ENCODE measurements around the gene NFATC1.

The NFATC1 gene

GRCh38 chr18:79457239-79457638 is 61.5 kb downstream of the NFATC1 start:
- no peak for DNase-seq (ENCODE audit: low read depth, low spot score)

DNA sequence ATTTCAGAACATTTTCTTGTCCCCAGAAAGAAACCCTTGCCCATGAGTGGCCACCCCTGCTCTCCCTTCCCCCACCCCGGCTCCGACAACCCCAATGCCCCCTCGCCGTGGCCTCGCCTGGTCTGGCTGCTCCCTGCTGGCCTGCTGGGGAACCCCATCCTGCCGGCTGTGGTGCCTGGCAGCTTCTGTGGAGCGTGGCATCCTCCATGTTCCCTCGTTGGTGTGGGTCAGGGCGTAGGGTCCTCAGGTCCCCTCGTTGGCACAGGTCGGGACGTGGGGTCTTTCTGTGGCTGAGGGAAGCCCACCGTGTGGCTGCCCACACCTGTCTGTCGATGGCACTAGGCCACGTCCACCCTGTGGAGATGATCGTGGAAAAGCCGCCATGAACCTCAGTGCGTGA is 61.9 kb downstream of the NFATC1 start:
- no peak for DNase-seq (ENCODE audit: low read depth, low spot score)

- no peak for DNase-seq (ENCODE audit: low read depth, low spot score)
Observed at GRCh38 chr18:79458131-79458838, 62.6 kb downstream of the NFATC1 start.

DNA sequence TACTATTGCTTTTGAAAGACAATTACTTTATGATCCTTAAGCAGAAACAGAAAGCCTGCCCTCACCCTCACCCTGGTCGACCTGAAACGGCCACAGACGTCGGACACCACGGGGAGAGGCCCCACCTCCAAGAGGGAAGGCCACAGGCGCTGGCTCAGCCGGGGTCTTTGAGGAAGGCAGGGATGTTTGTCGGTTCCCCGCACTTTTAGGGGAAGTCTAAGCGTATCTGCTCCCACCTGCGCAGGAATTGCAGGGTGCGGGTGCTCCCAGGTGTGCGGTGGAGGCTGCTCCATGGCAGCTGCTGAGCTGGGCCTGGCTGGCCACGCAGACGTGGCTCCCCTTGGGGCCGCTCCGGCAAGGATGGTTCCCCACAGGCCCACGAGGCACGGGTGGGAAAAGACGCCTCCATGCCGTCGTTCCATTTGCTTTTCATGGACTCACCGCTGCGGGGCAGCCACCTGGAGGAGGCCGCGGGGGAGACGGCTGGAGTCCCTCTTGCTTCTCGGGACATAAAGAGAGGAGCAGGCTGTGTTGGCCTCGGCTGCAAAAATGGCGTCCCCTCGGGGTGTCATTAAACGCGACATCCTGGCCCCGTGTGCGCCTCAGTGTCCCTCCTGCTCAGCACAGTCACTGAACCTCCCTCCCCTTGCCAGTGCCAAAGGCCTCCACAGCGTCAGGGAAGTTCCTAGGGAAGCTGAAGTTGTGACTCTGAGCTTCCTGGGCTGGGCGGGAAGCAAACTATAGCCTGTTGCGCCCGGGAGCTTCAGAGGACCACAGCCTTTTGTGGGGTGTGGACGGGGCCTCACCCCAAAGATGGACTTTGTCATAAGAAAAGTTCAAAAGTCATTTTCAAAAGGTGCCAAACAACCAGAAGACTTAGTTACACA is 63.4 kb downstream of the NFATC1 start:
- DNase-seq (ENCODE audit: low read depth, low spot score): no peak

DNA sequence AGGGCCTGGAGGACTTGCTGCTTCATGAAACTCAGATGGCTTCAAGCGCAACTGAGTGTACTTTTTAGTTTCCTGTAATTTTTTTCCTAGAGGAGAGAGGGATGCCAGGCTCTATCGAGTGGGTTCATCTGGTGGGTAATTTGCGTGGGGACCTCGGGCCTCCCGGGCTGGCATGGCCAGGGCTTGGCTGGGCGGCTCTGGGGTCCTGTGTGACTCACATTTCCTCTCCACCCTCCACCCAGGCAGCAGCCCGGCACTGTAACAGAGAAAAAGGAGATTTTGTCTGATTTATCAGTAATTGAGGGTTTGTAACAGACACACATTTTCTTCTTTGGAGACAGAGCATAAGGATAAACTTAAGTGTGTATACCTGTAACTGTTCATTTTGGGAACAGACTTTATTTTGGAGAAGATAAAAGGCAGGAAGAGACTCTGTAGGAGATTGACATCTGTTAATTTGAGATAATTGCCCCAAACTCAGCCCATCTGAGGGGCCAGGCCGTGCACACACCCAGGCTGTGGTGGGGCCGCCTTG is 64.3 kb downstream of the NFATC1 start:
- no peak for DNase-seq (ENCODE audit: low read depth, low spot score)

DNA sequence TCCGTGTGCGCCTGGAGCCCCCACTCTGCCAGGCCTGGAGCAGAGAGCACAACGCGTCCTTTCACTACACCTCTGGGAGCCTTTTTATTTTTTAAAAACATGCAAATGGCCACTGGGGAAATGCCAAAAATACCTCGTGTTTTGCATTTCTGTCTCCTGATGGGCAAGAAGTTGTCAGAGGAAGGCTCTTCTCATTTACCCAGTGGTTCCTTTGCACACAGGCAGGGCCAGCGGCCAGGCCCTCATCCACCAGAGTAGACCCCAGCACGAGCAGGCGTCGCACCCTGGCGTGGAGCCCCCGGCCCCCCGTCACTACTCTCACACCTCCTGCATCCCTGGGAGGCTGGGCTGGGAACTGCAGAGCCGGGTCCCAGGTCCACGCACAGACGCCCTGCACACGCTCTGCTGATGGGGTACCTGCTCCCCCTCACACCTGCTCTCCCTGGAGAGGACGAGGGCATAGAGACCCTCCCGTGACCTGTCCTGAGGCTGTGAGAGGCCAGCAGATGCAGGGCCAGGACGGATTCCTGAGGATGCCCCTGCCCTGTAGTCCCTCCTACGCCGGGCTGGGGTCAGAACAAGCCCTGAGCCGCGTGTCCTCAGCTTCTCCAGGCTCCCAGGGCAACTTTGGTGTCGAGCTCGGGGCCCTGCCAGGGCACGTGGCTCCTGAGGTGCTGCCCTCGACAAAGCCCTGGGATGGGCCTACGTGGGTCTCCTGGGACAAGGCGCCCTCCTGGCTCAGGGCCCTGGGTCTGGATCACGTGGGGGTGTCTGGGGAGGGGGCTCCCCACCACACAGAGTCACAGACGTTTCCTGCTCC is 65.0 kb downstream of the NFATC1 start:
- no peak for DNase-seq (ENCODE audit: low read depth, low spot score)

GRCh38 chr18:79461627-79462026 is 65.9 kb downstream of the NFATC1 start:
- no peak for DNase-seq (ENCODE audit: low read depth, low spot score)

GRCh38 chr18:79463424-79463960 is 67.8 kb downstream of the NFATC1 start:
- no peak for DNase-seq (ENCODE audit: low read depth, low spot score)

DNA sequence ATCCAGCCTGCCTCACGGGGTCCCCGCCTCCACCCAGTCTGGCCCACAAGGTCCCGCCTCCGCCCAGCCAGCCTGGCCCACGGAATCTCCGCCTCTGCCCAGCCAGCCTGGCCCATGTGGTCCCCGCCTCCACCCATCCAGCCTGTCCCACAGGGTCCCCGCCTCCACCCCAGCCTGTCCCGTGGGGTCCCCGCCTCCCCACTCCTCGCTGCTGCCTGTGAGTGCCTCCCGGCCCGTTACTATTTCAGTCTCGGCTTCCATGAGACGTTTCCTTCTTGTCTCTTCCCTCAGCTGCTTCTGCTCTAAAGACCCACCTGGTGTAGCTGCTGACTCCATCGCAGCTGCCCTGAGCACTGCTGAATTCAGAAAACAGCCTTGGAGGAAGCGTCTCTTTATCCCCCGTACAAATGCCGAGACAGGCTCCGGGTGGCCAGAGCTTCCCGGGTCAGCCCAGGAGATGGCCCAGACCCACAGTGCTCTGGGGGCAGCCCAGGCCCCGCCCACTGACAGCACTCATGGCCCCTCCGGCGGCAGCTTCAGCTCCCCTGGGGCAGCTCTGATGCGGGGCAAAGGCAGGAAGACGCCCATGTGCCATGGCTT is 69.8 kb downstream of the NFATC1 start:
- DNase-seq (ENCODE audit: low read depth, low spot score): no peak

DNA sequence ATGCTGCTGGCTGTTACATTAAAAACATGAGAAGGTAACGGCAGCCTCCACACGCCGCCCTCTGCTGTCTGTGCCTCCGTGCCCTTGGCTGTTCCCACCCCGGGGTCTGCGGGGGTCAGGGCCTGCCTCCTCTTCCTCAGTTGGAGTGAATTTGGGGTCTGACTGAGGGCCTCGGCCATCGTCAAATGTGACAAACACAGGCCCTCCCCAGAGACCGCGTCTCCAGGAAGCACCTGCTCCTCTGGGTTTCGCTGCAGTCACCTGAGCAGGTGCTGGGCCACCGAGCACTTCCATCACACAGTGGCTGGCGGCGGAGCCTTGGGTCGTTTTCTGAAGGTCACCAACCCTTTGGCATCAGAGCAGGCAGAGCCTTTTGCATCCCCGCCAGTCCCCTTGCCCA is 70.9 kb downstream of the NFATC1 start:
- no peak for DNase-seq (ENCODE audit: low read depth, low spot score)

DNA sequence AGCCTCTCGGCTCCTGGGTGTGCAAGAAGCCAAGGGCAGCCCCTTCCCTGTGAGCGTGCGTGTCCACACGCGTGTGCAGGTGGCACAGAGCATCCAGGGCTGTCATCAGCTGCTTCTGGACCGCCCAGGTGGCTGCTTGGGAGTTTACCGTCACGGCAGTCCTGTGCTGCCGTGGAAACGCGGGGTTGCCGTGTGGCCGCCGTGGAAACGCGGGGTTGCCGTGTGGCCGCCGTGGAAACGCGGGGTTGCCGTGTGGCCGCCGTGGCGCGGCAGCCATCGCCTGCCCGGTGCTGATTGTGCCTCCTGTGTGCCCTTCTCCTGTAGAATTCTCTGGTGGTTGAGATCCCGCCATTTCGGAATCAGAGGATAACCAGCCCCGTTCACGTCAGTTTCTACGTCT is 71.4 kb downstream of the NFATC1 start:
- no peak for DNase-seq (ENCODE audit: low read depth, low spot score)

- DNase-seq (ENCODE audit: low read depth, low spot score): no peak
Observed at GRCh38 chr18:79468119-79468789, 72.5 kb downstream of the NFATC1 start.

GRCh38 chr18:79469309-79469708 is 73.6 kb downstream of the NFATC1 start:
- no peak for DNase-seq (ENCODE audit: low read depth, low spot score)

DNA sequence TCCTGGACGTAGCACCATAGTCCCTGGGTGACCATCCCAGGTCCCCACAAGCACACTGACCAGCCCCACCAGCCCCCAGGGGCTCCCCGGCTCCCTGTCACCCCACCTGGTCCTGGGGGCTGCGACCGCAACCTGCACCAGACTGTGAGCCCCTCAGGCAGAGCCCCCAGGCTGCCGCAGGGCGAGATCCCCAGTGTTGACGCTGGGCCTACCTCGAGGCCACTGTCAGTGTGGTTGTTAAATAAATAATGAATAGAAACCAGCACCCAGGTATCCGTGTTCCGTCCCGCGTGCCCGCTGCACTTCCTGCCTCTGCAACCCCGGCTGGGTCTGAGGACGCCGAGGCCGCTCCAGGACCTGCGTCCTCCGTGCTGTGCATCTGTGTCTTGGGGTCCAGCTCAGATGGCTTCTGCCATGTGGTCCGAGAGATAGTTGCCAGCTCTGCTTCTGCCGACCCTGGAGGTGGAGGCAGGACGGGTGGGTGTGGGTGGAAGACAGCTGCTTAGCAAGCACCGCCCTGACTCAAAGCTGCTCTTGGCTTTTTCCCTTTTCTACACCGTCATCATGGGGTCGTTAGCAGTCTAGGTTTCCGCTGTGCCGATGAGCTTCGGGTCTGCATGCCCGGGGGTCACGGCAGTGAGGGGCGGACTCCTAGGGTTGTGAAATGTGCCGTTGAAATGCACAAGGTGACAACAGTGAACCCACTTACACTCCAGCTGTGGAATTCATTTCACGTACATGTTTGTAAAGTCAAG is 74.2 kb downstream of the NFATC1 start:
- DNase-seq (ENCODE audit: low read depth, low spot score): no peak

GRCh38 chr18:79470547-79470946 is 74.8 kb downstream of the NFATC1 start:
- no peak for DNase-seq (ENCODE audit: low read depth, low spot score)

- no peak for DNase-seq (ENCODE audit: low read depth, low spot score)
Observed at GRCh38 chr18:79471046-79471445, 75.3 kb downstream of the NFATC1 start.

DNA sequence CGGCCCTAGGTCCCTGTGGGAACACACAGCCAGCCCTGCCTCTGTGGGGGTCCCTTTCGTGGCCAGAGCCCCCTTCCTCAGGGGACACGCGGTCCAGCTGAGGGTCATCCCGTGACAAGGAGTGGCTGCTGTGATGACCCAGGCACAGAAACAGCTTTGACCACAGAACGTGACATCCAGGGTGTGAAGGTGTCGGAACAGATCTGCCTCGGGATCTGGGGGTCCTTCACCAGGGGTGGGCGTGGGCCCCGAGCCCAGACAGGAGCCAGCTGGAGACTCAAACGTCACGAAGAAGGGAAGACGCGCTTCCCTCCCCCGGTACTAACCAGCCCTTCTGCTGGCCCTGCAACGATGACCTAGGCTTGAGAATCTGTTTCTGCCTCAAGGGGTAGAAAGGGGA is 75.9 kb downstream of the NFATC1 start:
- no peak for DNase-seq (ENCODE audit: low read depth, low spot score)

DNA sequence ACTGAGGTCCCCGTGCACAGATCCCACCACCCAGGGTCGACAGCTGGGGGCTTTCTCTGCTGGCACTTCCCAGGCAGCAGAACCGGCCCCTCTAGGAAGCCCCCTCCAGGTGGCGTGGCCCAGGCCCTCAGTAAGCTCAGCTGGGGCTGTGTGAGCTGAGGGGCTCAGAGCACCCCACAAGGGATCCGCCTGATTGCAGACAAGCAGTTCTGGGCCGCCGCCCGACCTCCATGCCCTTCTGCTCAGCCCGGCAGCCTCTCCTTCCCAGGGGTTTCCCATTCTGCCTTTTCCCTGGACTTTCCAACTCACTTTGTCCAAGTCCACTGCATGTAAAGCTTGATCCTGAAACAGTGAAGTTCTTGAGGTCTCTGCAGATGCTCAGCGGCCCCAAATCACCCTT is 76.4 kb downstream of the NFATC1 start:
- no peak for DNase-seq (ENCODE audit: low read depth, low spot score)

DNA sequence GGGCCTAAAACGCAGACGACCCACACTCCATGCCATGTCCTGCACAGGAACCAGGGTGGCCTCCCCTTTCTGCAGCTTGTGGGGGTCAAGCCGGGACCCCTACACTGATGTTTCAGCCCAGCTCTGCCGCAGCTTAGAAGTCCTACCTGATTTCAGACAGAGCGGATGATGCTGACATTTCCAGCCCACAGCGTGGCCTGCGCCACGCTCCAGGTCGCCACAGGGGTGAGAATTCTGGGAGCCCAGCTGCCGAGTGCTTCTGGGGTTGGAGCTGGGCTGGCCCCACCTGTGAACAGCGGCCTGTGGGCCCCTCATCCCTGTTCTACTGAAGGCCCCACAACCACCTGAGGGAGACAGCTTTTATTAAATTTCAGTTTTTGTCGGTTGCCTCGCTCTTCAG is 77.2 kb downstream of the NFATC1 start:
- no peak for DNase-seq (ENCODE audit: low read depth, low spot score)

Data from smooth muscle cell of the brain vasculature (primary cell).